ENCODE measurements around the gene SPOCK2. TPM values are rescaled to one million over a fixed set of nuclear protein-coding genes. Genes with fewer than 3 reads are reported as not detected.
A peak's percentile ranks its signal among the peaks of the same experiment; 100 is the strongest.

SPOCK2 gene
- total RNA-seq, 1 experiment from 2014 or later, result 1.1 TPM

DNA sequence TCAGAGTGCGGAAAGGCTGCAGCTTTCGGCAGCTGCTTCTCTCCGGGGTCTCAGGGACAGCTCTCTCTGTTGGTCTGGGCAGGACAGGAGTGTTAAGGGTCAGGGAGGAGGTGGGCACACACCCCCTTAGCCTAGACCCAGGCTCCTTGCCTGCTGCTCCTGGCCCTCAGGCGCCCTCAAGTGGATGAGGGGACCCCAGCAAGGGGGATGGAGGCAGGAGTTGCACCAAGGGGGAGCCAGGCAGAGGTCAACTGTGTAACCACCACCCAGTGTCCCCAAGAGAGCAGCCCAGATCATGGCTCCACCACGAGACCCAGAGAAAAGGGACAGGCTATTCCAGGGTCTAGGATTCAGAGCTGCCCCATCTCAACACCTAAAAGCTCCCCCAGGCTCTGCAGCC, 26.9 kb downstream of the SPOCK2 start:
- DNase-seq (ENCODE audit: low read depth, low spot score) (no peak), ATAC-seq (peak; percentile 72)
- H3K4me3 ChIP-seq (replicated peaks in 1 of 2; ENCODE audit: low read depth in 1 of 2, low read length in 2 of 2), result no peak overlapping the region
- H3K9ac ChIP-seq (ENCODE audit: low read length), result no peak overlapping the region
- intact Hi-C loops (cut with micrococcal nuclease), result no loop called here
- ChIA-PET CTCF (interaction anchor here (1.2 to 3.0 kb wide), 2 partner anchors 12 to 165 kb away, joined by 3 to 16 read pairs; no protein-coding TSS in a partner anchor), RAD21 (ENCODE audit: low non-redundant PET in 1 of 2, low total read pairs in 2 of 2, uncharacterized antibody in 2 of 2, unreplicated experiment in 2 of 2) (no interaction called here), POLR2A (no interaction called here)
- no peaks in the 10 kb centered on the region for H3K9me3 ChIP-seq (ENCODE audit: control insufficient read depth in 1 of 2, insufficient read depth in 1 of 2, low read depth in 1 of 2, low read length in 2 of 2)
- no peak overlapping the region for H2AFZ ChIP-seq (ENCODE audit: low read depth, low read length, poor library complexity, severe bottlenecking)
- H3K9me2 ChIP-seq (ENCODE audit: insufficient read depth), result no peaks in the 10 kb centered on the region
- TF ChIP-seq JUND (IDR thresholded peaks at IDR 0.05) (no peak), SRF (IDR thresholded peaks at IDR 0.05; ENCODE audit: low read depth) (no peak), EZH2 (IDR thresholded peaks at IDR 0.05) (no peak), RAD21 (IDR thresholded peaks at IDR 0.05; ENCODE audit: low read depth) (peak; percentile 59), SIN3A (IDR thresholded peaks at IDR 0.05; ENCODE audit: low read depth) (no peak), FOSL1 (IDR thresholded peaks at IDR 0.05; ENCODE audit: low read depth) (no peak), CEBPB (IDR thresholded peaks at IDR 0.05; ENCODE audit: low read depth) (no peak), YY1 (IDR thresholded peaks at IDR 0.05; ENCODE audit: extremely low read depth, insufficient replicate concordance, low read depth, low read length) (no peak), TCF7L2 (IDR thresholded peaks at IDR 0.05; ENCODE audit: borderline replicate concordance, extremely low read depth, insufficient read depth, insufficient read length) (no peak)
- TF ChIP-seq, protein P1, sequence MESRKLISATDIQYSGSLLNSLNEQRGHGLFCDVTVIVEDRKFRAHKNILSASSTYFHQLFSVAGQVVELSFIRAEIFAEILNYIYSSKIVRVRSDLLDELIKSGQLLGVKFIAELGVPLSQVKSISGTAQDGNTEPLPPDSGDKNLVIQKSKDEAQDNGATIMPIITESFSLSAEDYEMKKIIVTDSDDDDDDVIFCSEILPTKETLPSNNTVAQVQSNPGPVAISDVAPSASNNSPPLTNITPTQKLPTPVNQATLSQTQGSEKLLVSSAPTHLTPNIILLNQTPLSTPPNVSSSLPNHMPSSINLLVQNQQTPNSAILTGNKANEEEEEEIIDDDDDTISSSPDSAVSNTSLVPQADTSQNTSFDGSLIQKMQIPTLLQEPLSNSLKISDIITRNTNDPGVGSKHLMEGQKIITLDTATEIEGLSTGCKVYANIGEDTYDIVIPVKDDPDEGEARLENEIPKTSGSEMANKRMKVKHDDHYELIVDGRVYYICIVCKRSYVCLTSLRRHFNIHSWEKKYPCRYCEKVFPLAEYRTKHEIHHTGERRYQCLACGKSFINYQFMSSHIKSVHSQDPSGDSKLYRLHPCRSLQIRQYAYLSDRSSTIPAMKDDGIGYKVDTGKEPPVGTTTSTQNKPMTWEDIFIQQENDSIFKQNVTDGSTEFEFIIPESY (IDR thresholded peaks at IDR 0.05; ENCODE audit: extremely low read depth, insufficient replicate concordance, low read length), result no peak
- TF ChIP-seq, protein P2, sequence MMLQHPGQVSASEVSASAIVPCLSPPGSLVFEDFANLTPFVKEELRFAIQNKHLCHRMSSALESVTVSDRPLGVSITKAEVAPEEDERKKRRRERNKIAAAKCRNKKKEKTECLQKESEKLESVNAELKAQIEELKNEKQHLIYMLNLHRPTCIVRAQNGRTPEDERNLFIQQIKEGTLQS (IDR thresholded peaks at IDR 0.05), result no peak
- TF ChIP-seq, protein P3, sequence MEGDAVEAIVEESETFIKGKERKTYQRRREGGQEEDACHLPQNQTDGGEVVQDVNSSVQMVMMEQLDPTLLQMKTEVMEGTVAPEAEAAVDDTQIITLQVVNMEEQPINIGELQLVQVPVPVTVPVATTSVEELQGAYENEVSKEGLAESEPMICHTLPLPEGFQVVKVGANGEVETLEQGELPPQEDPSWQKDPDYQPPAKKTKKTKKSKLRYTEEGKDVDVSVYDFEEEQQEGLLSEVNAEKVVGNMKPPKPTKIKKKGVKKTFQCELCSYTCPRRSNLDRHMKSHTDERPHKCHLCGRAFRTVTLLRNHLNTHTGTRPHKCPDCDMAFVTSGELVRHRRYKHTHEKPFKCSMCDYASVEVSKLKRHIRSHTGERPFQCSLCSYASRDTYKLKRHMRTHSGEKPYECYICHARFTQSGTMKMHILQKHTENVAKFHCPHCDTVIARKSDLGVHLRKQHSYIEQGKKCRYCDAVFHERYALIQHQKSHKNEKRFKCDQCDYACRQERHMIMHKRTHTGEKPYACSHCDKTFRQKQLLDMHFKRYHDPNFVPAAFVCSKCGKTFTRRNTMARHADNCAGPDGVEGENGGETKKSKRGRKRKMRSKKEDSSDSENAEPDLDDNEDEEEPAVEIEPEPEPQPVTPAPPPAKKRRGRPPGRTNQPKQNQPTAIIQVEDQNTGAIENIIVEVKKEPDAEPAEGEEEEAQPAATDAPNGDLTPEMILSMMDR (IDR thresholded peaks at IDR 0.05 in 2 of 3, conservative IDR thresholded peaks at IDR 0.05 in 1 of 3; ENCODE audit: borderline replicate concordance in 1 of 3, insufficient read depth in 1 of 3, low read depth in 2 of 3, low read length in 2 of 3), result peak; percentile 42 to 60 (median 50); a peak in 4 of 6 replicates
- H3K79me2 ChIP-seq (ENCODE audit: insufficient read depth, low read length), result no peaks in the 10 kb centered on the region
- no TSS peak for BruUV-seq (replicated peaks)
- peaks cover 4 to 10% of the 10 kb centered on the region in 2 experiments; a peak in 2 of 4 replicates for H3K4me1 ChIP-seq (ENCODE audit: control insufficient read depth in 1 of 2, insufficient read depth in 2 of 2, low read length in 2 of 2)
- no peak overlapping the region for H3K27ac ChIP-seq (ENCODE audit: low read depth, low read length)
- no peaks in the 10 kb centered on the region for H3K27me3 ChIP-seq (ENCODE audit: insufficient read depth, low read length)
- H4K20me1 ChIP-seq (ENCODE audit: insufficient read depth), result no peaks in the 10 kb centered on the region
- H3K36me3 ChIP-seq (ENCODE audit: control insufficient read depth in 1 of 2, insufficient read depth in 2 of 2, low read length in 2 of 2), result no peaks in the 10 kb centered on the region
- no peak overlapping the region for H3K4me2 ChIP-seq (ENCODE audit: low read length)
